ENCODE results near the gene ACTR6.
"Not testable (repeated sequence)": the region's sequence is repeated elsewhere in the genome, so short reads cannot be mapped to it uniquely, and the experiment has no call there.

The ACTR6 gene

DNA sequence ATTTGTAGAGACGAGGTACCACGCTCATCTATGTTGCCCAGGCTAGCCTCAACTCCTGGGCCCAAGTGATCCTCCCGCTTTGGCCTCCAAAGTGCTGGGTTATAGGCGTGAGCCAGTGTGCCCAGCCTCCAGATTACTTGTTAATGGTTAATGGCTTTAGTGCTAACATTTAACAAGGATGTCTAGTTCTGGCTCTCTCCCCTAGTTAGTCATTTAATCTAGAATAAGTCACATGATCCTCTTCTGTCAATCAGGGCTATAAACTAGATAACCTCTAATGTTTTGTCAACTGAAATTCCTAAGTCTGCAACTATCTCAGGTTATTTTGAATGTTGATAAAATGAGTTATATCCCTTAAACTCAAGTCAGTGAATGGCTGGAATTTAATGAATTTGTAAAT is 15.7 kb downstream of the ACTR6 start:
- H3K36me3 ChIP-seq (ENCODE audit: insufficient read depth, low read length) = peaks cover 44% of the 10 kb centered on the region; the same call in 1 of the 2 replicates
- no peak overlapping the region for H3K9ac ChIP-seq (ENCODE audit: low read depth, low read length, poor library complexity, severe bottlenecking)
- H4K20me1 ChIP-seq (ENCODE audit: insufficient read depth, low read length, poor library complexity, severe bottlenecking) = no peaks in the 10 kb centered on the region
- no peak overlapping the region for H3K4me3 ChIP-seq (ENCODE audit: low read length, poor library complexity, severe bottlenecking)
- no peaks in the 10 kb centered on the region for H3K27me3 ChIP-seq (ENCODE audit: insufficient read depth, low read length, poor library complexity, severe bottlenecking)
- H3K79me2 ChIP-seq (ENCODE audit: insufficient read depth, low read length) = no peaks in the 10 kb centered on the region
- no peaks in the 10 kb centered on the region for H3K9me2 ChIP-seq (replicated peaks; ENCODE audit: low read depth, low read length)
- no peak overlapping the region for H3K4me2 ChIP-seq (ENCODE audit: low read depth, low read length, poor library complexity, severe bottlenecking)
- H3F3A ChIP-seq (ENCODE audit: low read depth) = no peaks in the 10 kb centered on the region
- TF ChIP-seq EZH2phosphoT487 (IDR thresholded peaks at IDR 0.05; ENCODE audit: borderline replicate concordance) = no peak
- TF ChIP-seq, protein P1, sequence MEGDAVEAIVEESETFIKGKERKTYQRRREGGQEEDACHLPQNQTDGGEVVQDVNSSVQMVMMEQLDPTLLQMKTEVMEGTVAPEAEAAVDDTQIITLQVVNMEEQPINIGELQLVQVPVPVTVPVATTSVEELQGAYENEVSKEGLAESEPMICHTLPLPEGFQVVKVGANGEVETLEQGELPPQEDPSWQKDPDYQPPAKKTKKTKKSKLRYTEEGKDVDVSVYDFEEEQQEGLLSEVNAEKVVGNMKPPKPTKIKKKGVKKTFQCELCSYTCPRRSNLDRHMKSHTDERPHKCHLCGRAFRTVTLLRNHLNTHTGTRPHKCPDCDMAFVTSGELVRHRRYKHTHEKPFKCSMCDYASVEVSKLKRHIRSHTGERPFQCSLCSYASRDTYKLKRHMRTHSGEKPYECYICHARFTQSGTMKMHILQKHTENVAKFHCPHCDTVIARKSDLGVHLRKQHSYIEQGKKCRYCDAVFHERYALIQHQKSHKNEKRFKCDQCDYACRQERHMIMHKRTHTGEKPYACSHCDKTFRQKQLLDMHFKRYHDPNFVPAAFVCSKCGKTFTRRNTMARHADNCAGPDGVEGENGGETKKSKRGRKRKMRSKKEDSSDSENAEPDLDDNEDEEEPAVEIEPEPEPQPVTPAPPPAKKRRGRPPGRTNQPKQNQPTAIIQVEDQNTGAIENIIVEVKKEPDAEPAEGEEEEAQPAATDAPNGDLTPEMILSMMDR (conservative IDR thresholded peaks at IDR 0.05; ENCODE audit: low read length) = no peak
- no peaks in the 10 kb centered on the region for H3K4me1 ChIP-seq (ENCODE audit: insufficient read depth, low read length, poor library complexity, severe bottlenecking)
- no peak overlapping the region for H2AFZ ChIP-seq (ENCODE audit: low read length)
- H3K9me3 ChIP-seq (ENCODE audit: insufficient read depth, low read depth, low read length) = no peaks in the 10 kb centered on the region

DNA sequence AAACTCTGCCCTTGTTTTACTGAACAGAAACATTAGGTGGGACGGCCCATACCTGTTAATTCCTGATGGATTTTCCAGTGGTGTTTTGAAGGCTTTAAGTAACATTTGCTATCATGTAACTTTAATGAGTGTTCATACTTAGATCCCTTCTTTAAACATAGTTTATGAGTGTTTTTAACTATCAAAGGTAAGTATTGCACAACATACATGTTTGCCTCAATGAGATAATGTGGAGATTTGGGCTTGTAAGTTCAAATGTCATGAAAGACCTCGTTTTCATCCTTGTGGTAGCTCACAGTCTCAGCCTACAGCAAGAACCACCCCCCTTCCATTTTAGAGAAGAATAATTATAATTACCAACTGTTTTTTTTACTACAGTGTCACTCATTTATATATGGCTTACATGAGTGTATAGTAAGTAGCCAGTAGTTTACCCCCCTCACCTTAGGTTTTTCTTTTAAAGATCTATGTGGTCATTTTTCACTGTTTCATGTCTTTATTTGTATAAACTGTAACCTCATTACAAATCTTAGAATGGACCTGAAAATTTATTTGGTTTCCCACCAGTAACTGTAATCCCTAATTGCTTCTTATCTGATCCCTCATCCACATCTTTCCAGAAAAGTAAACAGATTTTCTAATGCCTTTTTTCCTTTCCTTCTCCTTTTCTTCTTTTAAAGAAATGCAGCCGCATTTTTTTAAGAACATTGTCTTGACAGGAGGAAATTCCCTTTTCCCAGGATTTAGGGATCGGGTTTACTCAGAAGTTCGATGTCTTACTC is 18.9 kb downstream of the ACTR6 start:
- Histone ChIP-seq H3K79me2 (ENCODE audit: insufficient read depth, low read length) (no peaks in the 10 kb centered on the region), H3K4me3 (ENCODE audit: low read length, poor library complexity, severe bottlenecking) (no peak overlapping the region), H3K4me1 (ENCODE audit: insufficient read depth, low read length, poor library complexity, severe bottlenecking) (no peaks in the 10 kb centered on the region), H3K9ac (ENCODE audit: low read depth, low read length, poor library complexity, severe bottlenecking) (no peak overlapping the region), H3K4me2 (ENCODE audit: low read depth, low read length, poor library complexity, severe bottlenecking) (no peak overlapping the region), H3K9me3 (ENCODE audit: insufficient read depth, low read depth, low read length) (no peaks in the 10 kb centered on the region), H3K36me3 (ENCODE audit: insufficient read depth, low read length) (peaks cover 44% of the 10 kb centered on the region; the same call in 1 of the 2 replicates), H3K9me2 (replicated peaks; ENCODE audit: low read depth, low read length) (no peaks in the 10 kb centered on the region), H2AFZ (ENCODE audit: low read length) (no peak overlapping the region), H3K27me3 (ENCODE audit: insufficient read depth, low read length, poor library complexity, severe bottlenecking) (no peaks in the 10 kb centered on the region), H3F3A (ENCODE audit: low read depth) (no peaks in the 10 kb centered on the region), H4K20me1 (ENCODE audit: insufficient read depth, low read length, poor library complexity, severe bottlenecking) (no peaks in the 10 kb centered on the region)
- TF ChIP-seq EZH2phosphoT487 (IDR thresholded peaks at IDR 0.05; ENCODE audit: borderline replicate concordance) = no peak
- TF ChIP-seq, protein P1 (conservative IDR thresholded peaks at IDR 0.05; ENCODE audit: low read length) = no peak

DNA sequence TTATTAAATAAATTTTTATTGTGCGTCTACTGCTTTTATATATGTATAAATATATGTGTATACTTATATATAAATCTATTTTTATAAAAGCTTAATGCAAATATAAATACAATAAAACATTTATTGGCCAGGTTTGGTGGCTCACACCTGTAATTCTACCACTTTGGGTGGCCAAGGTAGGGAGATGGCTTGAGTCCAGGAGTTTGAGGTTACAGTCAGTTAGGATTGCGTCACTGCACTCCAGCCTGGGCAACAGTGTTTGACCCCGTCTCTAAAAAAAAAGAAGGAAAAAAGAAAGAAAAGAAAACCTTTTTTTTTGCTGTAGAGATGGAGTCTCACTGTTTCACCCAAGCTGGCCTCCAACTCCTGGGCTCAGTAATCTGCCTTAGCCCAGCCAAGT is 20.9 kb downstream of the ACTR6 start:
- H3K4me2 ChIP-seq (ENCODE audit: low read depth, low read length, poor library complexity, severe bottlenecking) = no peak overlapping the region
- no peak overlapping the region for H3K4me3 ChIP-seq (ENCODE audit: low read length, poor library complexity, severe bottlenecking)
- H3K79me2 ChIP-seq (ENCODE audit: insufficient read depth, low read length) = no peaks in the 10 kb centered on the region
- H3K9me3 ChIP-seq (ENCODE audit: insufficient read depth, low read depth, low read length) = no peaks in the 10 kb centered on the region
- H3K36me3 ChIP-seq (ENCODE audit: insufficient read depth, low read length) = peaks cover 47% of the 10 kb centered on the region; the same call in 1 of the 2 replicates
- no peak overlapping the region for H3K9ac ChIP-seq (ENCODE audit: low read depth, low read length, poor library complexity, severe bottlenecking)
- H3K9me2 ChIP-seq (replicated peaks; ENCODE audit: low read depth, low read length) = no peaks in the 10 kb centered on the region
- H2AFZ ChIP-seq (ENCODE audit: low read length) = no peak overlapping the region
- H3K27me3 ChIP-seq (ENCODE audit: insufficient read depth, low read length, poor library complexity, severe bottlenecking) = no peaks in the 10 kb centered on the region
- H4K20me1 ChIP-seq (ENCODE audit: insufficient read depth, low read length, poor library complexity, severe bottlenecking) = no peaks in the 10 kb centered on the region
- no peak for TF ChIP-seq EZH2phosphoT487 (IDR thresholded peaks at IDR 0.05; ENCODE audit: borderline replicate concordance)
- TF ChIP-seq, protein P1 (conservative IDR thresholded peaks at IDR 0.05; ENCODE audit: low read length) = no peak
- H3F3A ChIP-seq (ENCODE audit: low read depth) = no peaks in the 10 kb centered on the region
- no peaks in the 10 kb centered on the region for H3K4me1 ChIP-seq (ENCODE audit: insufficient read depth, low read length, poor library complexity, severe bottlenecking)

DNA sequence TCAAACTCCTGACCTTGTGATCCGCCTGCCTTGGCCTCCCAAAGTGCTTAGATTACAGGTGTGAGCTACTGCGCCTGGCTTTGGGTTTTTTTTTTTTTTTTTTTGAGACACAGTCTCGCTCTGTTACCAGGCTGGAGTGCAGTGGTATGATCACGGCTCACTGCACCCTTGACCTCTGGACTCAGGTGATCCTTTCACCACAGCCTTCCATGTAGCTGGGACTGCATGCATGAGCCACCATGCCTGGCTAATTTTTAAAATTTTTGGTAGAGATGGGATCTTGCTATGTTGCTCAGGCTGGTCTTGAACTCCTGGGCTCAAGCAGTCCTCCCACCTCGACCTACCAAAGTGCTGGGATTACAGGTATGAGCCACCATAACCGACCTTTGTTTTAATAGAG is 21.6 kb downstream of the ACTR6 start:
- not testable (repeated sequence) for H3K4me3 ChIP-seq (ENCODE audit: low read length, poor library complexity, severe bottlenecking); H3K9me3 ChIP-seq (ENCODE audit: insufficient read depth, low read depth, low read length); H3K79me2 ChIP-seq (ENCODE audit: insufficient read depth, low read length); H3K4me1 ChIP-seq (ENCODE audit: insufficient read depth, low read length, poor library complexity, severe bottlenecking); H4K20me1 ChIP-seq (ENCODE audit: insufficient read depth, low read length, poor library complexity, severe bottlenecking); H2AFZ ChIP-seq (ENCODE audit: low read length); H3K9ac ChIP-seq (ENCODE audit: low read depth, low read length, poor library complexity, severe bottlenecking); H3K27me3 ChIP-seq (ENCODE audit: insufficient read depth, low read length, poor library complexity, severe bottlenecking); H3K4me2 ChIP-seq (ENCODE audit: low read depth, low read length, poor library complexity, severe bottlenecking); H3F3A ChIP-seq (ENCODE audit: low read depth); H3K9me2 ChIP-seq (replicated peaks; ENCODE audit: low read depth, low read length)
- peaks cover 47% of the 10 kb centered on the region; the same call in 1 of the 2 replicates for H3K36me3 ChIP-seq (ENCODE audit: insufficient read depth, low read length)

All from Loucy (cell line).